C4-2B (cell line): Measurements from ENCODE around the gene SEMA3B.

Experiments
- ZFX ChIP-seq: fragments of 450-650 bp; IDR thresholded peaks from 2 replicates; pipeline ENCODE4 v1.6.1; 2017
- TF ChIP-seq, protein P1 (sequence below): fragments of 450-650 bp; conservative IDR thresholded peaks from 2 replicates; pipeline ENCODE4 v1.5.1; 2017; ENCODE audit warnings: mild to moderate bottlenecking

DNA sequence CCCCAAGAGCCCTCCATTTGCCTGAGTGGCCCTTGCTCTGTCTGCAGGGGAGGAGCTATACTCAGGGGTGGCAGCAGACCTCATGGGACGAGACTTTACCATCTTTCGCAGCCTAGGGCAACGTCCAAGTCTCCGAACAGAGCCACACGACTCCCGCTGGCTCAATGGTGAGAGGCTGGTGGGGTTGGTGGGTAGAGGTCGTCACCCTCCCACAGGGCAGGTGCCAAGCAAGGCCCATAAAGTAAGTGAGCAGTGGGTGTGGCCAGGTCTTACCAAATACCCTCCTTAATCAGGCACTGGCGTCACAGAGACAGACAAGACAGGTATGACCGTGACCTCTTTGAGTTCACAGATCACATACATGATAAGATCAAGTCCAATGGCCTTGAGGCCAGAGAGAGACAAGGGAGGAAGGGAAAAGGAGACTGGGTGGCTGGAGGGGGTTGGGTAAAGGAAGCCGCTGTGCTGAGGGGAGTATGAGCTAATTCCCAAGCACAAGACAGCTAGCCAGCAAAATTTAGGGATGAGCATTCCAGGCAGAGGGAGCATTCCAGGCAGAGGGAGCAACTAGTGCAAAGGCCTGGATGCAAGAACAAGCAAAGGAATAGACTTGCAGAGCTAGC is 2.5 kb downstream of the SEMA3B start:
- TF ChIP-seq, protein P1, sequence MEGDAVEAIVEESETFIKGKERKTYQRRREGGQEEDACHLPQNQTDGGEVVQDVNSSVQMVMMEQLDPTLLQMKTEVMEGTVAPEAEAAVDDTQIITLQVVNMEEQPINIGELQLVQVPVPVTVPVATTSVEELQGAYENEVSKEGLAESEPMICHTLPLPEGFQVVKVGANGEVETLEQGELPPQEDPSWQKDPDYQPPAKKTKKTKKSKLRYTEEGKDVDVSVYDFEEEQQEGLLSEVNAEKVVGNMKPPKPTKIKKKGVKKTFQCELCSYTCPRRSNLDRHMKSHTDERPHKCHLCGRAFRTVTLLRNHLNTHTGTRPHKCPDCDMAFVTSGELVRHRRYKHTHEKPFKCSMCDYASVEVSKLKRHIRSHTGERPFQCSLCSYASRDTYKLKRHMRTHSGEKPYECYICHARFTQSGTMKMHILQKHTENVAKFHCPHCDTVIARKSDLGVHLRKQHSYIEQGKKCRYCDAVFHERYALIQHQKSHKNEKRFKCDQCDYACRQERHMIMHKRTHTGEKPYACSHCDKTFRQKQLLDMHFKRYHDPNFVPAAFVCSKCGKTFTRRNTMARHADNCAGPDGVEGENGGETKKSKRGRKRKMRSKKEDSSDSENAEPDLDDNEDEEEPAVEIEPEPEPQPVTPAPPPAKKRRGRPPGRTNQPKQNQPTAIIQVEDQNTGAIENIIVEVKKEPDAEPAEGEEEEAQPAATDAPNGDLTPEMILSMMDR = no peak
- no peak for TF ChIP-seq ZFX
